ENCODE measurements around the gene NIPAL4. TPM values are rescaled to one million over a fixed set of nuclear protein-coding genes. Genes with fewer than 3 reads are reported as not detected.

Gene NIPAL4
- total RNA-seq, 3 donors from 2014 or later: under 0.01 to 0.29 (median 0.16) TPM

DNA sequence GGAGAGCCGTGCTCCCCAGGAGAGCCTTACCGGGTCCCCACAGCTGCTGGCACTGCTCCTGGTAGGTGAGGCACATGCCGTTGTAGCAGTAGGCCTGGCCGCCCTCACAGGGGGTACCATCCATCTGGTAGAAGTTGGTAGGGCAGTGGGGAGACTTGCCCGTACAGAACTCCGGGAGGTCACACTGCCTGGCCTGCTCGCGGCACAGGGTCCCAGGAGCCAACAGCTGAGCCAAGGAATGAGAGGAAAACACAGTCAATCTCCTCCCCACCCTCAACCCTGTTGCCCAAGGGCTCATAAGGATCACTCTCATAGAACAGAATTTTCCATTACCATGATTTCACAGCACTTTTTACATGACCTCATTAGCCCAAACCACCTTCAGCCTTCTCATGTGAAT, 36.9 kb downstream of the NIPAL4 start:
- no peak for DNase-seq (ENCODE audit: low spot score in 2 of 2)
- intact Hi-C loops (cut with DNase I; ENCODE audit: low total_unique reads): no loop called here
- Histone ChIP-seq H3K9me3 (no peaks in the 10 kb centered on the region), H3K27ac (no peak overlapping the region), H3K4me1 (no peaks in the 10 kb centered on the region), H3K4me3 (no peak overlapping the region), H3K27me3 (no peaks in the 10 kb centered on the region), H3K36me3 (no peaks in the 10 kb centered on the region)
- no peak for TF ChIP-seq POLR2AphosphoS5 (IDR thresholded peaks at IDR 0.05)
- TF ChIP-seq CTCF (IDR thresholded peaks at IDR 0.05): no peak
- no peak for TF ChIP-seq POLR2A (IDR thresholded peaks at IDR 0.05)

DNA sequence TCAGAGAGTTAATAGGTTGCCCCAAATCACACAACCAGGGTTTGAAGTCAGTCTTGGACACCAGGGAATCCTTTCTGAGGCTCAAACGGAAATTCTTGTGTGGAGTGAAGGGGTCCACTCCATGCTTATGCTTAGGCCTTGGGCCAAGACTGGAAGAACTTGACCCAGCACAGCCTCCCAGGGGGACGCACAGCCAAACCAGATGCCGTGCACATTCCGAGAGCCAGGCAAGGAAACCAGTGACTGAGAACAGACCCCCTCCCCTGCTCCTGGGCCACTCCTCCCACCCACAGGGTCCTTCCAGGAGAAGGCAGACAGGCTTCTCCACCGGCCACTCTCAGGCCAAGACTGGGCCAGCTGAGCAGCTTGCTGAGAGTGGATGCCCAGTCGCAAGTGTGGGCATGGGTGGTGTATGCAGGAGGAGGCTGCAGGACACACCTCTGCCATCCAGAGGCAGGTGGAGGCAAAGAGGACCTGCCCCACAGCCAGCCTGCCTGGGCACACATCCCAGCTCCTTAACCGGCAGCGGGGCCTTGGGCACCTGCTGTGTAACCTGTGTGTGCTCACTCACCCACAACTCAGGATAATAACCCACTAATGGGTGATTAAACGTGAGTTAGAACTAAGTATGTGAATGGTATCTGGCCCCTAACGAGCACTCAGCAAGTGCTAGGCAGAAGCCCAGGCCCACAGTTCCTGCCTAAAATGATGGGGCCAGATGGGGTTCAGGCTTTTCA, 38.0 kb downstream of the NIPAL4 start:
- H3K27me3 ChIP-seq: no peaks in the 10 kb centered on the region
- TF ChIP-seq POLR2A (IDR thresholded peaks at IDR 0.05): no peak
- no peak for TF ChIP-seq CTCF (IDR thresholded peaks at IDR 0.05)
- no peak for TF ChIP-seq POLR2AphosphoS5 (IDR thresholded peaks at IDR 0.05)
- H3K4me3 ChIP-seq: no peak overlapping the region
- H3K36me3 ChIP-seq: no peaks in the 10 kb centered on the region
- no peak for DNase-seq (ENCODE audit: low spot score in 2 of 2)
- intact Hi-C loops (cut with DNase I; ENCODE audit: low total_unique reads): no loop called here
- no peaks in the 10 kb centered on the region for H3K4me1 ChIP-seq
- no peaks in the 10 kb centered on the region for H3K9me3 ChIP-seq
- no peak overlapping the region for H3K27ac ChIP-seq

GRCh38 chr5:157502143-157502647, 42.2 kb downstream of the NIPAL4 start:
- no peak for DNase-seq (ENCODE audit: low spot score in 2 of 2)
- no peaks in the 10 kb centered on the region for H3K27me3 ChIP-seq
- no peaks in the 10 kb centered on the region for H3K9me3 ChIP-seq
- TF ChIP-seq POLR2AphosphoS5 (IDR thresholded peaks at IDR 0.05) (no peak), CTCF (IDR thresholded peaks at IDR 0.05) (no peak), POLR2A (IDR thresholded peaks at IDR 0.05) (no peak)
- H3K4me3 ChIP-seq: no peak overlapping the region
- H3K4me1 ChIP-seq: no peaks in the 10 kb centered on the region
- H3K36me3 ChIP-seq: no peaks in the 10 kb centered on the region
- intact Hi-C loops (cut with DNase I; ENCODE audit: low total_unique reads): no loop called here
- H3K27ac ChIP-seq: no peak overlapping the region

DNA sequence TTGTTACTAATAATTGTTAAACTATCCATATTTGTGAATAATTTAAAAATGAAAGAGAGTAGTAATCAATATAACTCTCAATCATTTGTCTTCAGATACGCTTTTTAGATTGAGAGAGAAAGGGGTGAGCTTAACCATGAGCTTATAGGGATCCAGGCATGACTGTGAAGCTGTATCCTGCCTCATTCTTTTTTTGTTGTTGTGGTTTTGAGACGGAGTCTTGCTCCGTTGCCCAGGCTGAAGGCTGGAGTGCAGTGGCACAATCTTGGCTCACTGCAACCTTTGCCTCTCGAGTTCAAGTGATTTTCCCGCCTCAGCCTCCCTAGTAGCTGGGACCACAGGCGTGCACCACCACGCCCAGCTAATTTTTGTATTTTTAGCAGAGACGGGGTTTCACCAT, 44.0 kb downstream of the NIPAL4 start:
- Histone ChIP-seq H3K9me3 (no peaks in the 10 kb centered on the region), H3K4me3 (no peak overlapping the region), H3K27ac (no peak overlapping the region), H3K36me3 (no peaks in the 10 kb centered on the region), H3K27me3 (no peaks in the 10 kb centered on the region), H3K4me1 (no peaks in the 10 kb centered on the region)
- intact Hi-C loops (cut with DNase I; ENCODE audit: low total_unique reads): no loop called here
- DNase-seq (ENCODE audit: low spot score in 2 of 2): no peak
- no peak for TF ChIP-seq POLR2A (IDR thresholded peaks at IDR 0.05)
- no peak for TF ChIP-seq CTCF (IDR thresholded peaks at IDR 0.05)
- TF ChIP-seq POLR2AphosphoS5 (IDR thresholded peaks at IDR 0.05): no peak

- TF ChIP-seq POLR2AphosphoS5 (IDR thresholded peaks at IDR 0.05) (no peak), CTCF (IDR thresholded peaks at IDR 0.05) (no peak), POLR2A (IDR thresholded peaks at IDR 0.05) (no peak)
- Histone ChIP-seq H3K9me3 (no peaks in the 10 kb centered on the region), H3K27me3 (no peaks in the 10 kb centered on the region), H3K27ac (no peak overlapping the region), H3K4me1 (no peaks in the 10 kb centered on the region), H3K36me3 (no peaks in the 10 kb centered on the region), H3K4me3 (no peak overlapping the region)
- intact Hi-C loops (cut with DNase I; ENCODE audit: low total_unique reads): no loop called here
- DNase-seq (ENCODE audit: low spot score in 2 of 2): no peak
Observed at GRCh38 chr5:157505496-157505895, 45.5 kb downstream of the NIPAL4 start.
